ENCODE results near the gene SNCAIP. TPM values are rescaled to one million over a fixed set of nuclear protein-coding genes. Genes with fewer than 3 reads are reported as not detected.

Gene SNCAIP
- total and polyA plus RNA-seq, 9 of the 15 experiments (the other 6 are each of a cell fraction or from before 2014, with no cell fraction given) = 0.04 TPM; not detected in 8

- Histone ChIP-seq H3K27me3 (ENCODE audit: control insufficient read depth in 2 of 2, insufficient read depth in 2 of 2, low read length in 2 of 2) (no peaks in the 10 kb centered on the region; a peak in 1 of 5 replicates), H3K9me1 (ENCODE audit: control insufficient read depth, insufficient read depth, low read length) (no peaks in the 10 kb centered on the region), H3K9me3 (replicated peaks; ENCODE audit: control insufficient read depth, insufficient read depth, low read depth, low read length) (no peaks in the 10 kb centered on the region), H3K4me1 (replicated peaks in 1 of 2; ENCODE audit: control insufficient read depth in 2 of 2, insufficient read depth in 2 of 2, low read length in 2 of 2) (no peaks in the 10 kb centered on the region), H3K36me3 (ENCODE audit: control insufficient read depth, insufficient read depth, low read length) (no peaks in the 10 kb centered on the region), H3K27ac (ENCODE audit: extremely low read depth, low read depth, low read length) (no peak overlapping the region), H3K4me3 (no peak overlapping the region), H2AFZ (ENCODE audit: low read depth, low read length) (no peak overlapping the region), H3K9ac (ENCODE audit: insufficient read depth in 1 of 2, low read depth in 2 of 2, low read length in 2 of 2) (no peak overlapping the region), H3K79me2 (ENCODE audit: control insufficient read depth, insufficient read depth, low read length) (no peaks in the 10 kb centered on the region), H3K4me2 (ENCODE audit: insufficient read depth, low read length) (no peak overlapping the region), H4K20me1 (replicated peaks; ENCODE audit: control insufficient read depth, insufficient read depth, low read length) (no peaks in the 10 kb centered on the region)
- DNase-seq (ENCODE audit: extremely low read depth in 1 of 4, low spot score in 3 of 4) (no peak), FAIRE-seq (no peak), ATAC-seq (no peak)
- ChIA-PET POLR2A (no interaction called here), CTCF (ENCODE audit: low intra/inter-chr PET ratio) (no interaction called here)
- BruUV-seq (replicated peaks) = no TSS peak
- in situ Hi-C loops (cut with MboI) (no loop called here), intact Hi-C loops (cut with micrococcal nuclease) (no loop called here)
- TF ChIP-seq ID3 (CRISPR knock-in tag; IDR thresholded peaks at IDR 0.05) (no peak), ID3 (tag; IDR thresholded peaks at IDR 0.05) (no peak), FOXA1 (IDR thresholded peaks at IDR 0.05; ENCODE audit: borderline replicate concordance) (no peak), CREB1 (IDR thresholded peaks at IDR 0.05) (no peak), CREB1 (CRISPR knock-in tag; IDR thresholded peaks at IDR 0.05) (no peak), ZNF140 (CRISPR knock-in tag; IDR thresholded peaks at IDR 0.05) (no peak), ZHX1 (conservative IDR thresholded peaks at IDR 0.05; ENCODE audit: low read length) (no peak), SIN3B (IDR thresholded peaks at IDR 0.05; ENCODE audit: low read depth) (no peak), FOXK1 (CRISPR knock-in tag; IDR thresholded peaks at IDR 0.05; ENCODE audit: borderline replicate concordance) (no peak), IRF2 (CRISPR knock-in tag; IDR thresholded peaks at IDR 0.05) (no peak), NR2F6 (CRISPR knock-in tag; IDR thresholded peaks at IDR 0.05) (no peak), LEF1 (IDR thresholded peaks at IDR 0.05) (no peak), CHAMP1 (IDR thresholded peaks at IDR 0.05) (no peak), ZNF431 (CRISPR knock-in tag; IDR thresholded peaks at IDR 0.05) (no peak), GATAD2B (IDR thresholded peaks at IDR 0.05; ENCODE audit: borderline replicate concordance) (no peak), TEAD2 (tag; IDR thresholded peaks at IDR 0.05) (no peak)
- 5% methylated on average over 5 of the region's 5 CpGs for WGBS (ENCODE audit: insufficient coverage, low coverage, missing lambda C conversion rate)
Measured at GRCh38 chr5:122339591-122339990, 27.6 kb downstream of the SNCAIP start.
